Gastrocnemius medialis (tissue), 4 donors: Measurements from ENCODE around the gene BBS12.

Source experiments
- POLR2A ChIP-seq, 2 donors: fragments of 450-650 bp; IDR thresholded peaks; one replicate each; pipeline ENCODE4 v1.6.1; 2017; ENCODE audit warnings: antibody characterized with exemption in 2 of 2, mild to moderate bottlenecking in 2 of 2, moderate library complexity in 2 of 2
- TF ChIP-seq, protein P1 (sequence below), 5 experiments: fragments of 450-650 bp in 3 of 5; fragments of 200-600 bp in 2 of 5; sonication (generic) in 2 of 5; IDR thresholded peaks in 4 of 5; conservative IDR thresholded peaks in 1 of 5; 1 replicate in 4 of 5; 2 replicates in 1 of 5; pipeline ENCODE4 v1.5.1; 2016 to 2019; ENCODE audit warnings: antibody characterized with exemption in 5 of 5, mild to moderate bottlenecking in 3 of 5, moderate library complexity in 3 of 5

DNA sequence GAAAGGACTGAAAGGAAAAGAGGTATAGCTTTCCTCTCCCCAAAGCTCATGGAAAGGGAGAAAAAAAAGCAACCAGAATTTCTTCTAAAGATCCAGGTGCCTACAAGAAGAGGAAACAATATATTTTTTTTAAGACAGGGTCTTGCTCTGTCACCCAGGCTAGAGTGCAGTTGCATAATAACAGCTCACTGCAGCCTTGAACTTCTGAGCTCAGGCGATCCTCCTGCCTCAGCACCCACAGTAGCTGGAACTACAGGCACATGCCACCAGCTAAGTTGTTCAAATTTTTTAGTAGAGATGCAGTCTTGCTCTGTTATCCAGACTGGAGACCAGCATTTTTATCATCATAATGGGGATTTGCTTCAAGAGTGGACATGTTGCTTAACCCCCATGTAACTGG, 30.5 kb upstream of the BBS12 start:
- TF ChIP-seq POLR2A (IDR thresholded peaks at IDR 0.05) = no peak
- TF ChIP-seq, protein P1, sequence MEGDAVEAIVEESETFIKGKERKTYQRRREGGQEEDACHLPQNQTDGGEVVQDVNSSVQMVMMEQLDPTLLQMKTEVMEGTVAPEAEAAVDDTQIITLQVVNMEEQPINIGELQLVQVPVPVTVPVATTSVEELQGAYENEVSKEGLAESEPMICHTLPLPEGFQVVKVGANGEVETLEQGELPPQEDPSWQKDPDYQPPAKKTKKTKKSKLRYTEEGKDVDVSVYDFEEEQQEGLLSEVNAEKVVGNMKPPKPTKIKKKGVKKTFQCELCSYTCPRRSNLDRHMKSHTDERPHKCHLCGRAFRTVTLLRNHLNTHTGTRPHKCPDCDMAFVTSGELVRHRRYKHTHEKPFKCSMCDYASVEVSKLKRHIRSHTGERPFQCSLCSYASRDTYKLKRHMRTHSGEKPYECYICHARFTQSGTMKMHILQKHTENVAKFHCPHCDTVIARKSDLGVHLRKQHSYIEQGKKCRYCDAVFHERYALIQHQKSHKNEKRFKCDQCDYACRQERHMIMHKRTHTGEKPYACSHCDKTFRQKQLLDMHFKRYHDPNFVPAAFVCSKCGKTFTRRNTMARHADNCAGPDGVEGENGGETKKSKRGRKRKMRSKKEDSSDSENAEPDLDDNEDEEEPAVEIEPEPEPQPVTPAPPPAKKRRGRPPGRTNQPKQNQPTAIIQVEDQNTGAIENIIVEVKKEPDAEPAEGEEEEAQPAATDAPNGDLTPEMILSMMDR (IDR thresholded peaks at IDR 0.05 in 4 of 5, conservative IDR thresholded peaks at IDR 0.05 in 1 of 5) = no peak
